Germinal center (tissue), 1 donor: Measurements from ENCODE around the gene ICAM1.
"Not testable (repeated sequence)": the region's sequence is repeated elsewhere in the genome, so short reads cannot be mapped to it uniquely, and the experiment has no call there.

Experiments
- DNase-seq: peaks from one replicate; pipeline ENCODE4 v3.0.0; 2012; ENCODE audit warnings: mixed read lengths, low spot score

ICAM1 gene

GRCh38 chr19:10270616-10271394, at the start of gene ICAM1:
Gene ICAM1, plus strand, starts transcription at chr19:10271120. Its CDS starts 40 bp downstream, at chr19:10271160.
- peak; percentile 82 for DNase-seq

GRCh38 chr19:10222201-10222890, 48.6 kb upstream of the ICAM1 start:
- DNase-seq, result no peak

- DNase-seq, result no peak
Measured at GRCh38 chr19:10223488-10224213, 47.3 kb upstream of the ICAM1 start.

GRCh38 chr19:10224337-10224736, 46.6 kb upstream of the ICAM1 start:
- DNase-seq, result no peak

GRCh38 chr19:10226021-10226375, 44.9 kb upstream of the ICAM1 start:
- no peak for DNase-seq

GRCh38 chr19:10226376-10227025, 44.4 kb upstream of the ICAM1 start:
- DNase-seq, result no peak

GRCh38 chr19:10227026-10227971, 43.6 kb upstream of the ICAM1 start:
- DNase-seq, result no peak

- DNase-seq, result no peak
Measured at GRCh38 chr19:10228393-10228792, 42.5 kb upstream of the ICAM1 start.

- peak; percentile 62 for DNase-seq
Measured at GRCh38 chr19:10228920-10229319, 42.0 kb upstream of the ICAM1 start.

GRCh38 chr19:10230173-10230860, 40.6 kb upstream of the ICAM1 start:
- peak; percentile 33 for DNase-seq

- DNase-seq, result peak; percentile 84
Measured at GRCh38 chr19:10230861-10231611, 39.9 kb upstream of the ICAM1 start, which contains the start of gene S1PR2. Gene S1PR2, minus strand, starts transcription at chr19:10231331. Its CDS starts 6,426 bp downstream, at chr19:10224905.

- DNase-seq, result no peak
Measured at GRCh38 chr19:10231612-10232228, 39.2 kb upstream of the ICAM1 start.

- DNase-seq, result peak; percentile 33
Measured at GRCh38 chr19:10233946-10234345, 37.0 kb upstream of the ICAM1 start.

GRCh38 chr19:10235003-10235402, 35.9 kb upstream of the ICAM1 start:
- DNase-seq, result no peak

GRCh38 chr19:10235409-10235808, 35.5 kb upstream of the ICAM1 start:
- not testable (repeated sequence) for DNase-seq

GRCh38 chr19:10237702-10238101, 33.2 kb upstream of the ICAM1 start:
- no peak for DNase-seq

- no peak for DNase-seq
Measured at GRCh38 chr19:10238172-10238783, 32.6 kb upstream of the ICAM1 start.

GRCh38 chr19:10241826-10242449, 29.0 kb upstream of the ICAM1 start:
- not testable (repeated sequence) for DNase-seq
